ENCODE results near the gene NT5C1A. TPM values are rescaled to one million over a fixed set of nuclear protein-coding genes. Genes with fewer than 3 reads are reported as not detected.

NT5C1A gene
- total RNA-seq, 2 experiments from 2014 or later: not detected

- Histone ChIP-seq H3K79me2 (ENCODE audit: insufficient read depth, low read depth, low read length) (no peaks in the 10 kb centered on the region), H3K4me3 (ENCODE audit: low read depth, low read length, poor library complexity, severe bottlenecking) (no peak overlapping the region), H2AFZ (ENCODE audit: low read length) (no peak overlapping the region), H3K9me3 (ENCODE audit: low read length) (no peaks in the 10 kb centered on the region), H3K36me3 (ENCODE audit: insufficient read depth, low read length) (no peaks in the 10 kb centered on the region), H3K4me2 (ENCODE audit: low read length) (no peak overlapping the region), H3K4me1 (ENCODE audit: insufficient read depth, low read length, poor library complexity, severe bottlenecking) (no peaks in the 10 kb centered on the region), H4K20me1 (ENCODE audit: insufficient read depth, low read length) (no peaks in the 10 kb centered on the region), H3K9me2 (ENCODE audit: insufficient read depth, low read length) (no peaks in the 10 kb centered on the region), H3K27ac (ENCODE audit: low read depth, low read length, poor library complexity, severe bottlenecking) (no peak overlapping the region)
- ChIA-PET POLR2A (no interaction called here), CTCF (ENCODE audit: unreplicated experiment) (no interaction called here)
- no peak for DNase-seq (ENCODE audit: low spot score)
- intact Hi-C loops (cut with micrococcal nuclease; ENCODE audit: unreplicated experiment): no loop called here
- TF ChIP-seq CTCF (conservative IDR thresholded peaks at IDR 0.05; ENCODE audit: low read length): no peak
- TF ChIP-seq EZH2phosphoT487 (IDR thresholded peaks at IDR 0.05; ENCODE audit: borderline replicate concordance, low read depth, low read length): no peak
- no TSS peak for BruUV-seq (replicated peaks)
Measured at GRCh38 chr1:39696448-39696847, 24.5 kb upstream of the NT5C1A start.

- Histone ChIP-seq H3K4me3 (ENCODE audit: low read depth, low read length, poor library complexity, severe bottlenecking) (no peak overlapping the region), H2AFZ (ENCODE audit: low read length) (no peak overlapping the region), H3K4me2 (ENCODE audit: low read length) (no peak overlapping the region), H4K20me1 (ENCODE audit: insufficient read depth, low read length) (no peaks in the 10 kb centered on the region), H3K27ac (ENCODE audit: low read depth, low read length, poor library complexity, severe bottlenecking) (no peak overlapping the region), H3K9me3 (ENCODE audit: low read length) (no peaks in the 10 kb centered on the region), H3K79me2 (ENCODE audit: insufficient read depth, low read depth, low read length) (no peaks in the 10 kb centered on the region), H3K4me1 (ENCODE audit: insufficient read depth, low read length, poor library complexity, severe bottlenecking) (no peaks in the 10 kb centered on the region), H3K9me2 (ENCODE audit: insufficient read depth, low read length) (no peaks in the 10 kb centered on the region), H3K36me3 (ENCODE audit: insufficient read depth, low read length) (no peaks in the 10 kb centered on the region)
- BruUV-seq (replicated peaks): no TSS peak
- intact Hi-C loops (cut with micrococcal nuclease; ENCODE audit: unreplicated experiment): no loop called here
- TF ChIP-seq CTCF (conservative IDR thresholded peaks at IDR 0.05; ENCODE audit: low read length) (no peak), EZH2phosphoT487 (IDR thresholded peaks at IDR 0.05; ENCODE audit: borderline replicate concordance, low read depth, low read length) (no peak)
- no peak for DNase-seq (ENCODE audit: low spot score)
- ChIA-PET POLR2A (no interaction called here), CTCF (ENCODE audit: unreplicated experiment) (no interaction called here)
Measured at GRCh38 chr1:39695016-39695415, 23.1 kb upstream of the NT5C1A start.

- H3K9me3 ChIP-seq (ENCODE audit: low read length): no peaks in the 10 kb centered on the region
- no peak overlapping the region for H3K4me2 ChIP-seq (ENCODE audit: low read length)
- POLR2A ChIA-PET: interaction anchor here (0.6 kb wide), 2 partner anchors 13 to 172 kb away, joined by 3 read pairs; no protein-coding TSS in a partner anchor
- CTCF ChIA-PET (ENCODE audit: unreplicated experiment): no interaction called here
- H3K79me2 ChIP-seq (ENCODE audit: insufficient read depth, low read depth, low read length): no peaks in the 10 kb centered on the region
- intact Hi-C loops (cut with micrococcal nuclease; ENCODE audit: unreplicated experiment): no loop called here
- H2AFZ ChIP-seq (ENCODE audit: low read length): no peak overlapping the region
- no peak overlapping the region for H3K27ac ChIP-seq (ENCODE audit: low read depth, low read length, poor library complexity, severe bottlenecking)
- H3K4me3 ChIP-seq (ENCODE audit: low read depth, low read length, poor library complexity, severe bottlenecking): no peak overlapping the region
- no peaks in the 10 kb centered on the region for H4K20me1 ChIP-seq (ENCODE audit: insufficient read depth, low read length)
- H3K36me3 ChIP-seq (ENCODE audit: insufficient read depth, low read length): no peaks in the 10 kb centered on the region
- H3K9me2 ChIP-seq (ENCODE audit: insufficient read depth, low read length): no peaks in the 10 kb centered on the region
- H3K4me1 ChIP-seq (ENCODE audit: insufficient read depth, low read length, poor library complexity, severe bottlenecking): no peaks in the 10 kb centered on the region
- BruUV-seq (replicated peaks): no TSS peak
- TF ChIP-seq EZH2phosphoT487 (IDR thresholded peaks at IDR 0.05; ENCODE audit: borderline replicate concordance, low read depth, low read length) (no peak), CTCF (conservative IDR thresholded peaks at IDR 0.05; ENCODE audit: low read length) (no peak)
- DNase-seq (ENCODE audit: low spot score): no peak
Measured at GRCh38 chr1:39694026-39694425, 22.1 kb upstream of the NT5C1A start.

All from OCI-LY7 (cell line).